Ecto neural progenitor cell (in vitro differentiated cells): ENCODE measurements around the gene ZNF428.
"Not testable (repeated sequence)": the region's sequence is repeated elsewhere in the genome, so short reads cannot be mapped to it uniquely, and the experiment has no call there.

ENCODE experiments used
- DNase-seq: peaks from one replicate; pipeline ENCODE4 v3.0.0-alpha.2; 2018; ENCODE audit warnings: low spot score

The ZNF428 gene, protein sequence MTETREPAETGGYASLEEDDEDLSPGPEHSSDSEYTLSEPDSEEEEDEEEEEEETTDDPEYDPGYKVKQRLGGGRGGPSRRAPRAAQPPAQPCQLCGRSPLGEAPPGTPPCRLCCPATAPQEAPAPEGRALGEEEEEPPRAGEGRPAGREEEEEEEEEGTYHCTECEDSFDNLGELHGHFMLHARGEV

DNA sequence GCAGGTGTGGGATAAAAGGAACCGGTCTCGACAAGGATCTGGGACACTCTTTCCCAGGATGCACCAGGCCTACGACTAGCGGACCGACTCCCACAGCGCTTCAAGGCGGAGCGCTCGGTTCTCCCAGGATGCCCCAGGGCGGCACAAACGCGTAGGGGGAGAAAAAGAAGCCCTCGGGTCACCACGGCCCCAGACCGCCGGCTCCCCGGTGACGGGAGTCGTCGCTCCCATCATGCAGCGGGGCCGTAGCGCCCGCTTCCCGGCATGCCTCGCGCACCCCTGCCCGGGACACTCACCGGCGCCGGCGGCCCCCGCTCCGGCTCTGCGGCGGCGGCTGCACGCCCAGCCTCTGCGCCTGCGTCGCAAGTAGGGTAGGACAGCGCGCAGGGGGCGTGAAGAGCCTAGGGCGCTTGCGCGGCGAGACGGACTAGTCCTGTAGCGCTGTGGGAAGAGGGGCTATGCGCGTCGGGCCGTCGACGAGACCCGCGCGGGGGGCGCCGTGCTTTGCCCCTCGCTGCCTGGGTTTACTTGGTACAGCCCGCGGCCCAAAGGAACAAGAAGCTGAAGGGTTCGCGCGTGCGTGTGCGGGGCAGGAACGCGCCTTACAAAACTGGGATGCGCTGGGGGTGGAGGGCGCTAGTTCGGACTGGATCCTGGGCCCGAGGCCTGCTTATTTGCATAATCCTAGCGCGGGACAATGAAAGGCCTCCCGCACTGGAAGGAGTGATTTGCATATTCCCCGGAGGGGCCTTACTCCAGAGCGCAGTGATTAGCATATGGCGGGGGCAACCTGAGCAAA, at the start of gene ZNF428:
Gene ZNF428, minus strand, starts transcription at position 368 of the 799 bp plus-strand sequence. CDS start 5,325 bp downstream, outside the sequence.
- peak; percentile 95 for DNase-seq

DNA sequence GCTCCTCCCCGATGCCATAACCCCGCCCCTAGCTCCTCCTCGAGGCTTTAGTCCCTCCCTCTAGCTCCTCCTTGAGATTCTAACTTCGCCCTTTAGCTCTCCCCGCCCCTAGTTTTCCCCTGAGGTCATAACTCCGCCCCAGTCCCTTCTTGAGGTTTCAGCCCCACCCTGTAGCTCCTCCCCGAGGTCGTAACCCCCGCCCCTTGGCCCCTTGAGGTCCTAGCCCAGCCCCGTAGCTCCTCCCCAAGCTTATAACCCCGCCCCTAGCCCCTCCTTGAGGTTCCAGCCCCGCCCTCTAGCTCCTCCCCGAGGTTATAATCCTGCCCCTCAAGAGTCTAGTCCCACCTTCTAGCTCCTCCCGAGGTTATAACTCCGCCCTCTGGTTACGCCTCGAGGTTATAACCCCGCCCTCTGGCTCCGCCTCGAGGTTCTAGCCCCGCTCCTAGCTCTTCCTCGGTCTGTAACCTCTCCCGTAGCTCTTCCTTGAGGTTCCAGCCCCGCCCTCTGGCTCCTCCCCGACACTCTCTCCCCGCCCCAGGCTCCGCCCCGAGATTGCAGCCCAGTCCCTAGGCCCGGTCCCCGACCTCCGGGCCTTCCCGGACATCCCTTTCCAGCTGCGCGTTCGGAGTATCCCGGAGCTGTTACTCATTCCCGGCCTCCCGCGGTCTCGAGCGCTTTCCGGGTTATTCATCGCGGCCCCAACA, 49.1 kb upstream of the ZNF428 start:
- peak; percentile 99 for DNase-seq

DNA sequence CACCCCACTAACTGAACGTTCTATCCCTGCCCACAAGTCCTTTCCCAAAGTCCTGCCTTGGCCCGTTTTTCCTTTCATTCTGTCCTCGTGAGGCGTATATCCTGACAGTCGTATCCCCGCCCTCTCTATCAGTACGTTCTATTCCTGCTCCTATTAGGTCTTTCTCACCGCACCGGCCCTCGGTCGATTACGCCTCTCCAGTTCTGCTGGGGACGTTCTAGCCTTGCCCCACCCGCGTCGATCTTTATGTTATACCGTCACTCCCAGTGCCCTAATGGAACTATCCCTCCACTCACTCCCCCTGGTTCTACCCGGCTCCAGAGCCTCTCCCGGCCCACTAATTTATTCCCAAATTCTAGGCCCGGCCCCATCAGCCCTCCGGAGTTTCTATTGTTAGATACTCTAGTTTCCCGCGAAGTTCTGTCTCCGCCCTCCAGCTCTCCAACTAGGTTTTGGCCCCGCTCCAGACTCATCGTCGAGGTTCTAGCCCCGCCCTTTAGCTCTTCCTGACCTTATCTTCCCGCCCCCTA, 48.5 kb upstream of the ZNF428 start:
- no peak for DNase-seq

DNA sequence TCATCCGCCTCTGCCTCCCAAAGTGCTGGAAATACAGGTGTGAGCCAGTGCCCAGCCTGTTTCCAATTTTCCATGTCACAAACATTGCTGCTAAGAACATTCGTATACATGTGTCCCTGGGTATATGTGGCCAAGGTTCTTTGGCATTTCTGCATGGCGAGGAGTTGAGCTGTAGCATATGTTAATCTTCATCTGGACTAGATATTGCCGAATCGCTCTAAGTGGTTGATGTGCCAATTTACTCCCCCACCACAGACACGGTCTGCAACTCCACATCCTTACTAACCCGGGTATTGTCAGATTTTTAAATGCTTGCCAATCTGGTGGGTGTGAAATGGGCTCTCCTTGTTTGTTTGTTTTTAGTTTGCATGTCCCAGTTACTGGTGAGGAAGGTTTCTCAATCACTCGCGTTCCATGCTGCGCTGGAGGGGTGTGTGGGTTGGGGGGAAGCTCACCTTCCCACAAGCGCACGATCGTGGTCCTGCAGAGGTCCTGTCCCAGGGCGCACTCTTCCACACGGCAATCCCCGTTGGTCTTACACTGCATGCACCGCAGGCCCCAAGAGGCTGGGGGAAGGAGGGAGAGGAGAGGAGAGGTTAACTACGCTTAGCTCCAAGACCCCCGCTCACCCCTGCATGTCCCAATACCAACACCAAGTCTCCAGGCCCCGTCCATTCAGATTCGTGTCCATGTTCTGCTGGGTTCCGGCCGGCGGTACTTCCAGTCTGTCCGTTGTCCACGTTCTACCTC, 47.9 kb upstream of the ZNF428 start:
- DNase-seq, result no peak

DNA sequence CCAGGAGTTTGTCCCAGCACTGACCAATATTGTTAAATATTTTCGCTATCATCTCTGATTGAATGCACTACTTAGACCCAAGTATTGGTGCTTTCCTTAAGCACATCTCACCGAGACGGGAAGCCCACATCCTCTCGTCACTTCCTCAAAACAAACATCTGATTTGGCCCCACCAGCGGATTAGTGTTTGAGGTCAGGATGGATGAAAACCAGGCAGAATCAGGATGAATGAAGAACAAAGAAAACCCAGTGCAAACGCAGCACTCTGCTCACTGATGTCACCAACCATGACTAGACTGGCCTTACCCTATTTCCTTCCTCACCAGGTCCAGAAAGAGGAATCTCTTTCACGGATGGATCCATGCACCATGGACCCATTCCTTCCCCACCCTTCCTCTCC, 44.6 kb upstream of the ZNF428 start:
- no peak for DNase-seq

DNA sequence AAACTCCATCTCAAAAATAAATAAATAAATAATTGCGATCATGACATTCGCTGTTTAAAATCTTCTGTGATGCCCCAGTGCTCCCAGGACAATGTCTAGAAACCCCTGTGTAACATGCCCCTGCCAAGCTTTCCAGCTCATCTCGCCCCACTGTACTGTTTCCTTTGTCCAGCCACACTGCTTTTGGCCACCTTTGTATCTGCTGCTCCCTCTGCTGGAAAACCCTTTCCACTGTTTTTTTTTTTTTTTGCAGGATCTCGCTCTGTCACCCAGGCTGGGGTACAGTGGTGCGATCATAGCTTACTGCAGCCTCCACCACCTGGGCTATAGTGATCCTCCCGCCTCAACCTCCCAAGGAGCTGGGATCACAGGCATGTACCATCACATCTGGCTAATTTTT, 43.1 kb upstream of the ZNF428 start:
- DNase-seq, result no peak

DNA sequence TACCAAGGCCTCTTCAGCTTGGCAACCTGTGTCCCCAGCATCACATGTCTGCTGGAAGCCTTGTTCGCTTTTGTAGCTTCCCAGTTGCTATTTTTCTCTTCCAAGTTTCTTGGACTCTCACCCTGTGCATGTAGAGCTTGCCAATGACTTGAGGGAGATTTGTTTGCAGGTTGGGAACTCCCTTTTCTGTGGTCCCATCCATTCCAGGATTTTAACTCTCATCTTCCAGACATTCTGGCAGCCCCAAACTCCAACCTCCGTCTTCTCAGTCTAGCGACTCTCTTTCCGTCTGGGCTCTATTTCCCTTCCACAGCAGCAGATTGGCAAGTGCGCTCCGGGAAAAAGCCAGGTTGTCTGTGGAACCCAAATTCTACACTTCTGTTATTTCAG, 41.5 kb upstream of the ZNF428 start:
- no peak for DNase-seq

DNA sequence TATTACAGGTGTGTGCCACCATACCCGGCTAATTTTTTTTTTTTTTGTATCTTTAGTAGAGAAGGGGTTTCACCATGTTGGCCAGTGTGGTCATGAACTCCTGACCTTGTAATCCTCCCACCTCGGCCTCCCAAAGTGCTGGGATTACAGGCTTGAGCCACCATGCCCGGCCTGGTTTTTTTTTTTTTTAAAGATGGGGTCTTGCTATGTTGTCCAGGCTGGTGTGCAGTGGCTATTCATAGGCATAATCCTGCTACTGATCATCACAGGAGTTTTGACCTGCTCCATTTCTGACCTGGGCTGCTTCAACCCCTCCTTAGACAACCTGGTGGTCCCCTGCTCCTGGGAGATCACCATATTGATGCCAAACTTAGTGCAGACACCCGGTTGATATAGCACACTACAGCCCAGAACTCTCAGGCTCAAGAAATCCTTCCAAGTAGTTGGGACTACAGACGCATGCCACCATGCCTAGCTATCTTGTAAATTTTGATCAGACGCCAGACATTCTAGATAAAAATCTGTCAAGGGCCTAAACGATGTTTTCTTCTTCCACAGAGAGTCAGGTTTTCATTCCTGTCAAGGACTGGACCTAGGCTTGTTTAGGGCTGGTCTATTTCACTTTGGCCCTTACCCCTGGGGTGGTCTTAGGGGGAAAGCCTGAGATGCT, 41.0 kb upstream of the ZNF428 start:
- DNase-seq, result no peak

DNA sequence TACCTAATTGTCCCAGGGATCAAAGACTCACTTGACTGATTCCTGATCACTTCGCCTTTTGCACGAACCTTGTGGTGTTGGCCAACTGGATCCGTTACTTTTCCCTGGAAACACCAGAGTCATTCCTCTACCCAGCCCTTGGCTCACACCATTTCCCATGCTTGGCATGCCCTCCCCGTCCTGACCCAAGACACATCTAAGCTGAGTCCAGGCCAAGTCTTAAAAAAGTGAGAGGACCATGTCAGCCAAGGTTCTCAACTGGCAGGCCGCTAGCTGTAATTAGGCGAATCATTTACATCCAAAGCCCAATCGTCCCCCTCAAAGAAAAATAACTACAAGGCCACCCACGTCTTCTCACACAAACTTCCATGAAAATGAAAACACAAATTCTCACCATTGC, 39.1 kb upstream of the ZNF428 start:
- DNase-seq, result no peak

DNA sequence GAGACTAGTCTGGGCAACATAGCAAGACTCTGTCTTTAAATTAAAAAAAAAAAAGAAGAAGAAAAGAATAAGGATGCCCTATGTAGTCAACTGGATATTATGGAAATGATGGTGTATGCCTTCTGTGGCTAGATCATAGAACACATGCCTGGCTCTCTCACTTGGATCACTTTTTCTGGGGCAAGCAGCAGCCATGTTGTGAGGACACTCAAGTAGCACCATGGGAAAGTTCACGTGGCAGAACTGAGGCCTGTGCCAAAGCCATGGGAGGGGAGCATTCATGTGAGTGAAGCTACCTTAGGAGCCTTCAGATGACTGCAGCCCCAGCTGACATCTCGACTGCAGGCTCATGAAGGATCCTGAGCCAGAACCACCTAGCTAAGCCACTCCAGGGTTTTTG, 38.6 kb upstream of the ZNF428 start:
- DNase-seq, result no peak

DNA sequence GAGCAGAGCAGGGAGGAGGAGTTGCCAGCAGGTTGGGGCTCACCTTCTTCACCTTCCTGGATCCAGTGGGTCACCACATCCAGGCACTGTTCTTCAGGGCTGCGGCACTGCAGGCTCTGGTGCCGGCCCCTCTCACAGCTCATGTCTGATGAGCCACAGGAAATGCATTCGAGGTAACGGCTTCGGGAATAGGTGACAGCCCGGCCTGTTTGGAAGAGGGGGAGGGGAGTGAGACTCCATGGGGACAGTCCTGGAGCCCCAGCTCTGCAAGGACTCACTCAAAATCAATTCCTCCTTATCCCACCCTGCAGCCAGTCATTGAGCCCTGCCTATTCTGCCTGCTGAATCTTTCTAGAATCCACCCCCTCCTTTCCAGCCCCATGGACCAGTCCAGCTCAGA, 37.0 kb upstream of the ZNF428 start:
- DNase-seq, result no peak

DNA sequence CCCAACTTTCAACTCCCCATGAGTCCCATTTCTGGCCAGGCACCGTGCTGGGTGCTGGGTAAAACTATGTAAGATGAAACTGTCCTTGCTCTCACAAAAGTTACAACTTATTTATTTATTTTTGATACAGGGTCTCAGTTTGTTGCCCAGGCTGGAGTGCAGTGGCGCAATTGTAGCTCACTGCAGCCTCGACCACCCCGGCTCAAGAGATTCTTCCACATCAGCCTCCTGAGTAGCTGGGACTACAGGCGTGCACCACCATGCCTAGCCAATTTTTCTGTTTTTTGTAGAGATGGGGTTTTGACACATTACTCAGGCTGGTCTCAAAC, 33.1 kb upstream of the ZNF428 start:
- DNase-seq, result no peak

DNA sequence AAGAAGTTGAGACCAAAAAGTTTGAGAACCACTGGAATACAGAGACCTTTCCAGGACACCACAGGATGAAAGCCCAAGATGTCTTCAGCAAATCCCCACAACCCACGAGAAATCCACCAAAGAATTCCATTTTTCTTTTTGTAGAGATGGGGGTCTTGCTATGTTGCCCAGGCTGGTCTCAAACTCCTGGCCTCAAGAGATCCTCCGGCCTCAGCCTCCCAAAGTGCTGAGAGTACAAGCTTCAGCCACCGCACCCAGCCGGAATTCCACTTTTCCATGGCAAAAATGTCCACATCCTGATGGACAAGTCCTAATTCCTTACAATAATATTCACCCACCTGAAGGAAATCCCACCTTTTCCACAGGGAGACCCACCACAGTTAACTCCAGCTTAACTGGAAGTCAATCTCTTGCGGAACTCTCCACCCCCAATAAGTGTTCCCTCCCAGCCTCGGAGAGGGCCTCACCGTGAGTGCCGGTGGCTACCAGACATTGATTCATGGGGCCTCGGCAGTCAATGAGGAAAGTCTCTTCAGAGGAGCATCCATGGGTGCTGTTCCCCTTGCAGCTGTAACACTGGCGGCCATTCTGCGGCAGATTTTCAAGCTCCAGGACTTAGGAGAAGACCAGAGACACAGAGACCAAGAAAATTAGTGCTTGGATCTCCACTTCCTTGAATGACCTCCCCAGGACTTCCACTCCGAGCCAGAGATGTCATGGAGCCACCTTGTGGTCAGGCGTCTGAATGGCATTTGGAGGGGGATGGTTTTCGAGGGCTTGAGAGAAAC, 32.5 kb upstream of the ZNF428 start:
- peak; percentile 69 for DNase-seq

DNA sequence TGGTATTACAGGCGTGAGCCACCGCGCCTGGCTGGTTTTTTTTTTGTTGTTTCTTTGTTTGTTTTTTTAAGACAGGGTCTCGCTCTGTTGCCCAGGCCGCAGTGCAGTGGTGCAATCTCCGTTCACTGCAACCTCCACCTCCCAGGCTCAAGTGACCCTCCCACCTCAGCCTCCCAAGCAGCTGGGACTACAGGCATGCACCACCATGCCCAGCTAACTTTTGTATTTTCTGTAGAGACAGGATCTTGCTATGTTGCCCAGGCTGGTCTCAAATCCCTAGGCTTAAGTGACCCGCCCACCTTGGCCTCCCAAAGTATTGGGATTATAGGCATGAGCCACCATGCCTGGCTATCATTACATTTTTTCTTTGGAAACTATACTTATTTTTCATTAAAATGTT, 30.8 kb upstream of the ZNF428 start:
- not testable (repeated sequence) for DNase-seq

DNA sequence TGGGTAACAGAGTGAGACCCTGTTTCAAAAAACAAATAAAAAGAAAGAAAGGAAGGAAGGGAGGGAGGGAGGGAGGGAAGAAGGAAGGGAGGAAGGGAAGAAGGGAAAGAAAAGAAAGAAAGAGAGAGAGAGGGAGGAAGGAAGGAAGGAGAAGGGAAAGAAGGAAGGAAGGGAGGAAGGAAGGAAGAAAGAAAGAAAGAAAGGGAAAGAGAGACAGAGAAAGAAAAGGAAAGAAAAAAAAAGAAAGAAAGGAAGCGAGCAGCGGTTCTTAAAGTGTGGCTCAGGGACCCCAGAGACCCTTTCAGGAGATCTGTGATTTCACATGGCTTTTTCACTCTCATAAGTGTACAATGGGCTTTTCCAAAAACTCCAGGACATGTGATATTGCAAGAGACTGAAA, 30.1 kb upstream of the ZNF428 start:
- no peak for DNase-seq

DNA sequence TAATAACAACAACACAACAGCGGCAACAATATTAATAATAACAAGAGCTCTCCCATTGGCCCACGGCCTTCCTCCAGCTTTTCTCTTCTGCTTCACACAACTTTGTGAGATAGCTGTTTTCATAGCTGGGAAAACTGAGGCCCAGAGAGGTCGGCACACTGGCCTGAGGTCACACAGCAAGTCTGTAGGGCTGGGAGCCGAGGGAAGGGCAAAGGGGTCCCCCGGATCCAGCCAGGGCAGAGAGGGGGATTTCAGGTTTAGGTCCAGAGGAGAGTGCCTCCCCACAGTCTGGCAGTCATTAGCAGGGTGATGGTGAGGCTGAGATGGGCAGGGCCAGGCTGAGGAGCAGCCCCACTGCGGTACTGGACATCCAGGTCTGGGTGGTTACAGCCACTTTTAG, 29.2 kb upstream of the ZNF428 start:
- no peak for DNase-seq

DNA sequence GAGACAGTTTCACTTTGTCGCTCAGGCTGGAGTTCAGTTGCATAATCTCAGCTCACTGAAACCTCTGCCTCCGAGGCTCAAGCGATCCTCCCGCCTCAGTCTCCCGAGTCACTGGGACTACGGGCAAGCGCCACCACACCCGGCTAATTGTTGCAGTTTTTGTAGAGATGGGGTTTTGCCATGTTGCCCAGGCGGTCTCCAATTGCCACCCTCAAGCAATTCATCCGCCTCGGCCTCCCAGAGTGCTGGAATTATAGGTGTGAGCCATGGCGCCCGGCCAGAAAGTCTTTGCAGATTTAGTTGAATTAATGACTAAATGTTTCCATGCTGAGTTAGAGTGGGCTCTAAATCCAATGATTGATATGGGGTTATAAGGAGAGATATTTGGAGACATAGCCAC, 24.8 kb upstream of the ZNF428 start:
- no peak for DNase-seq

DNA sequence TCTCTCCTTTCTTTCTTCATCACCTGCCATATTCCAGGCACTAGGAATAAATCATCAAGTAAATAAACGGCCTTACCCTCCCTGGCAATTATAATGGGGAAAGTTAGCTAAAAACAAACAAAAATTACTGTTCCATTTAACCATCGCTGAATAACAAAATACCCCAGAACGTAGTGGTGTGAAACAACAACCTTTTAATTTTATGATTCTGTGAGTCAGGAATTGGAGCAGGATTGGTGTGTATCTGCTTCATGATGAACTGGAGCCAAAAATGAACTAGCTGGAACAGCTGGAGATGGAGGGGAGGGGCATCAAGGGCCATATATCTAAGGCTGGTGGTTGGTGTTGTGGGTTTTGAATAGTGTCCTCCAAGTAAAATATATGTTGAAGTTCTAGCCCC, 23.9 kb upstream of the ZNF428 start:
- no peak for DNase-seq

DNA sequence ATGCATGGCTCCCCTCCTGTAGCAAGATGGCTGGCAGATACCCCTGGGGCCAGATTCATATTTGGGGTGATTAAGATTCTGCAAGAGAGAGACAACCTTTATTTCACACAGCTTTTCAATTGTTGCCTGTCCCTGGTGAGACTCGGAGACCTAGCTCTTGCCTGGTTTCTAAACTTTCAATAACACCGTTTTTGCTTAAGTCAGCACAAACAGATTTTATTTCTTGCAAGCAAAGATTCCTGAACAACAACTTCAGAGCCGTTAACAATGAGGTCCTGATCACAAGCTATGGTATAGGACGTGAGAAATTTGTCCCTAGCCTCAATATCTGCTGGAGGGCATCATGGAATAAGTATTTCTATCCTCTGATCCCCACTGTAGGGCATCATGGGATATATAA, 23.1 kb upstream of the ZNF428 start:
- DNase-seq, result no peak

DNA sequence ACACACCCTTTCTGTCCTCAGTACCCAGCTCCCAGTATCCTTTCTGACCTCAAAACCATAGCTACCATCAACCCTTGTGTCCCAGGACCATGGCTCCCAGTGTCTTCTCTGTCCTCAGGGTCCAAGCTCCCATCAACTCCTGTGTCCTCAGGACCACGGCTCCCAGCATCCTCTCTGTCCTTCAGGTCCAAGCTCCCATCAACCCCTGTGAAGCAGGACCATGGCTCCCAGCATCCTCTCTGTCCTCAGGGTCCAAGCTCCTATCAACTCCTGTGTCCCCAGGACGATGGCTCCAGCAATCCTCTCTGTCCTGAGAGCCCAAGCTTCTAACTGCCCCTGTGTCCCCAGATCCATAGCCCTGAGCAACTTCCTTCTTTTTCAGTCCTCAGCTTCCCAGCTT, 21.9 kb upstream of the ZNF428 start:
- no peak for DNase-seq

DNA sequence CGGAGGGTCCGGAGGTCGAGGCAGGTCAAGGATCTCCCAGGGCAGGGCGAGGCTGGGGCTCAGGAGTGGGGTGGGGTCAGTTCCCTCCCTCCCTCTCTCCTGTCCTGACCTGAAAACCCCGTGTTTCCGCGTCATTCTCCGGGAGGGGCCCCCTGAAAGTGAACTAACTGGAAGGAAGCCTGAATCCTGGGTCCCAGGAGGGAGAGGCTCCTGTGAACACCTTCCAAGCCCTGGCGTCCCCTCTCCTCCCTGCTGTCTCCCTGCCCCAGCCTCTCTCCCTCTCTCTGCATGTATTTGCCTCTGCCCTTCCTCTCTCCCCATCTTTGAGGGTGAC, 21.0 kb upstream of the ZNF428 start:
- DNase-seq, result no peak
